ENCODE measurements around the gene PPP1R13B. TPM values are rescaled to one million over a fixed set of nuclear protein-coding genes. Genes with fewer than 3 reads are reported as not detected.
A peak's percentile ranks its signal among the peaks of the same experiment; 100 is the strongest.

The PPP1R13B gene
- total and polyA plus RNA-seq, 2 experiments from 2014 or later: 2.0 to 8.5 TPM

- peaks cover 40% of the 10 kb centered on the region for H3K79me2 ChIP-seq (replicated peaks; ENCODE audit: insufficient read depth)
Observed at GRCh38 chr14:103688906-103689902, 158.2 kb downstream of the PPP1R13B start.

More at GRCh38 chr14:103688906-103689902, 158.2 kb downstream of the PPP1R13B start:
- Mint-ChIP-seq H3K4me3 (no peak overlapping the region), H3K36me3 (ENCODE audit: low read depth) (peaks cover 48% of the 10 kb centered on the region), H3K27ac (peak overlapping the region; percentile 65; the same call in 1 of the 2 replicates), H3K4me1 (peaks cover 3% of the 10 kb centered on the region; the same call in 2 of the 3 replicates), H3K27me3 (ENCODE audit: insufficient read depth, low read depth, poor library complexity) (peaks cover 5% of the 10 kb centered on the region), H3K9me3 (no peaks in the 10 kb centered on the region)
- DNase-seq (ENCODE audit: low spot score) (no peak), ATAC-seq (no peak)
- Histone ChIP-seq H2AFZ (no peak overlapping the region), H3K4me3 (no peak overlapping the region), H3K4me2 (no peak overlapping the region), H3K36me3 (ENCODE audit: insufficient read depth) (peaks cover 28% of the 10 kb centered on the region), H3F3A (replicated peaks; ENCODE audit: low read depth) (peaks cover 7% of the 10 kb centered on the region; the same call in 1 of the 2 replicates), H3K4me1 (ENCODE audit: insufficient read depth) (no peaks in the 10 kb centered on the region), H3K27me3 (ENCODE audit: insufficient read depth) (no peaks in the 10 kb centered on the region), H3K27ac (ENCODE audit: low read depth) (no peak overlapping the region; the same call in 1 of the 2 replicates), H3K9me2 (ENCODE audit: insufficient read depth) (no peaks in the 10 kb centered on the region), H4K20me1 (replicated peaks; ENCODE audit: insufficient read depth) (peaks cover 16% of the 10 kb centered on the region)
- no peak for TF ChIP-seq POLR2AphosphoS5 (IDR thresholded peaks at IDR 0.05; ENCODE audit: low read depth)
- TF ChIP-seq, protein P1, sequence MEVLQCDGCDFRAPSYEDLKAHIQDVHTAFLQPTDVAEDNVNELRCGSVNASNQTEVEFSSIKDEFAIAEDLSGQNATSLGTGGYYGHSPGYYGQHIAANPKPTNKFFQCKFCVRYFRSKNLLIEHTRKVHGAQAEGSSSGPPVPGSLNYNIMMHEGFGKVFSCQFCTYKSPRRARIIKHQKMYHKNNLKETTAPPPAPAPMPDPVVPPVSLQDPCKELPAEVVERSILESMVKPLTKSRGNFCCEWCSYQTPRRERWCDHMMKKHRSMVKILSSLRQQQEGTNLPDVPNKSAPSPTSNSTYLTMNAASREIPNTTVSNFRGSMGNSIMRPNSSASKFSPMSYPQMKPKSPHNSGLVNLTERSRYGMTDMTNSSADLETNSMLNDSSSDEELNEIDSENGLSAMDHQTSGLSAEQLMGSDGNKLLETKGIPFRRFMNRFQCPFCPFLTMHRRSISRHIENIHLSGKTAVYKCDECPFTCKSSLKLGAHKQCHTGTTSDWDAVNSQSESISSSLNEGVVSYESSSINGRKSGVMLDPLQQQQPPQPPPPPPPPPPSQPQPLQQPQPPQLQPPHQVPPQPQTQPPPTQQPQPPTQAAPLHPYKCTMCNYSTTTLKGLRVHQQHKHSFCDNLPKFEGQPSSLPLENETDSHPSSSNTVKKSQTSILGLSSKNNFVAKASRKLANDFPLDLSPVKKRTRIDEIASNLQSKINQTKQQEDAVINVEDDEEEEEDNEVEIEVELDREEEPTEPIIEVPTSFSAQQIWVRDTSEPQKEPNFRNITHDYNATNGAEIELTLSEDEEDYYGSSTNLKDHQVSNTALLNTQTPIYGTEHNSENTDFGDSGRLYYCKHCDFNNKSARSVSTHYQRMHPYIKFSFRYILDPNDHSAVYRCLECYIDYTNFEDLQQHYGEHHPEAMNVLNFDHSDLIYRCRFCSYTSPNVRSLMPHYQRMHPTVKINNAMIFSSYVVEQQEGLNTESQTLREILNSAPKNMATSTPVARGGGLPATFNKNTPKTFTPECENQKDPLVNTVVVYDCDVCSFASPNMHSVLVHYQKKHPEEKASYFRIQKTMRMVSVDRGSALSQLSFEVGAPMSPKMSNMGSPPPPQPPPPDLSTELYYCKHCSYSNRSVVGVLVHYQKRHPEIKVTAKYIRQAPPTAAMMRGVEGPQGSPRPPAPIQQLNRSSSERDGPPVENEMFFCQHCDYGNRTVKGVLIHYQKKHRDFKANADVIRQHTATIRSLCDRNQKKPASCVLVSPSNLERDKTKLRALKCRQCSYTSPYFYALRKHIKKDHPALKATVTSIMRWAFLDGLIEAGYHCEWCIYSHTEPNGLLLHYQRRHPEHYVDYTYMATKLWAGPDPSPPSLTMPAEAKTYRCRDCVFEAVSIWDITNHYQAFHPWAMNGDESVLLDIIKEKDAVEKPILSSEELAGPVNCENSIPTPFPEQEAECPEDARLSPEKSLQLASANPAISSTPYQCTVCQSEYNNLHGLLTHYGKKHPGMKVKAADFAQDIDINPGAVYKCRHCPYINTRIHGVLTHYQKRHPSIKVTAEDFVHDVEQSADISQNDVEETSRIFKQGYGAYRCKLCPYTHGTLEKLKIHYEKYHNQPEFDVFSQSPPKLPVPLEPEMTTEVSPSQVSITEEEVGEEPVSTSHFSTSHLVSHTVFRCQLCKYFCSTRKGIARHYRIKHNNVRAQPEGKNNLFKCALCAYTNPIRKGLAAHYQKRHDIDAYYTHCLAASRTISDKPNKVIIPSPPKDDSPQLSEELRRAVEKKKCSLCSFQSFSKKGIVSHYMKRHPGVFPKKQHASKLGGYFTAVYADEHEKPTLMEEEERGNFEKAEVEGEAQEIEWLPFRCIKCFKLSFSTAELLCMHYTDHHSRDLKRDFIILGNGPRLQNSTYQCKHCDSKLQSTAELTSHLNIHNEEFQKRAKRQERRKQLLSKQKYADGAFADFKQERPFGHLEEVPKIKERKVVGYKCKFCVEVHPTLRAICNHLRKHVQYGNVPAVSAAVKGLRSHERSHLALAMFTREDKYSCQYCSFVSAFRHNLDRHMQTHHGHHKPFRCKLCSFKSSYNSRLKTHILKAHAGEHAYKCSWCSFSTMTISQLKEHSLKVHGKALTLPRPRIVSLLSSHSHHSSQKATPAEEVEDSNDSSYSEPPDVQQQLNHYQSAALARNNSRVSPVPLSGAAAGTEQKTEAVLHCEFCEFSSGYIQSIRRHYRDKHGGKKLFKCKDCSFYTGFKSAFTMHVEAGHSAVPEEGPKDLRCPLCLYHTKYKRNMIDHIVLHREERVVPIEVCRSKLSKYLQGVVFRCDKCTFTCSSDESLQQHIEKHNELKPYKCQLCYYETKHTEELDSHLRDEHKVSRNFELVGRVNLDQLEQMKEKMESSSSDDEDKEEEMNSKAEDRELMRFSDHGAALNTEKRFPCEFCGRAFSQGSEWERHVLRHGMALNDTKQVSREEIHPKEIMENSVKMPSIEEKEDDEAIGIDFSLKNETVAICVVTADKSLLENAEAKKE (CRISPR knock-in tag; IDR thresholded peaks at IDR 0.05): no peak
- TF ChIP-seq REST (IDR thresholded peaks at IDR 0.05; ENCODE audit: unreplicated experiment): no peak
- TF ChIP-seq, protein P2, sequence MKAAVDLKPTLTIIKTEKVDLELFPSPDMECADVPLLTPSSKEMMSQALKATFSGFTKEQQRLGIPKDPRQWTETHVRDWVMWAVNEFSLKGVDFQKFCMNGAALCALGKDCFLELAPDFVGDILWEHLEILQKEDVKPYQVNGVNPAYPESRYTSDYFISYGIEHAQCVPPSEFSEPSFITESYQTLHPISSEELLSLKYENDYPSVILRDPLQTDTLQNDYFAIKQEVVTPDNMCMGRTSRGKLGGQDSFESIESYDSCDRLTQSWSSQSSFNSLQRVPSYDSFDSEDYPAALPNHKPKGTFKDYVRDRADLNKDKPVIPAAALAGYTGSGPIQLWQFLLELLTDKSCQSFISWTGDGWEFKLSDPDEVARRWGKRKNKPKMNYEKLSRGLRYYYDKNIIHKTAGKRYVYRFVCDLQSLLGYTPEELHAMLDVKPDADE (IDR thresholded peaks at IDR 0.05): no peak
- TF ChIP-seq JUNB (IDR thresholded peaks at IDR 0.05; ENCODE audit: unreplicated experiment): no peak
- no peak for TF ChIP-seq EZH2 (IDR thresholded peaks at IDR 0.05; ENCODE audit: low read depth, unreplicated experiment)
- no peak for TF ChIP-seq CREB1 (CRISPR knock-in tag; IDR thresholded peaks at IDR 0.05; ENCODE audit: low read depth)
- TF ChIP-seq, protein P3, sequence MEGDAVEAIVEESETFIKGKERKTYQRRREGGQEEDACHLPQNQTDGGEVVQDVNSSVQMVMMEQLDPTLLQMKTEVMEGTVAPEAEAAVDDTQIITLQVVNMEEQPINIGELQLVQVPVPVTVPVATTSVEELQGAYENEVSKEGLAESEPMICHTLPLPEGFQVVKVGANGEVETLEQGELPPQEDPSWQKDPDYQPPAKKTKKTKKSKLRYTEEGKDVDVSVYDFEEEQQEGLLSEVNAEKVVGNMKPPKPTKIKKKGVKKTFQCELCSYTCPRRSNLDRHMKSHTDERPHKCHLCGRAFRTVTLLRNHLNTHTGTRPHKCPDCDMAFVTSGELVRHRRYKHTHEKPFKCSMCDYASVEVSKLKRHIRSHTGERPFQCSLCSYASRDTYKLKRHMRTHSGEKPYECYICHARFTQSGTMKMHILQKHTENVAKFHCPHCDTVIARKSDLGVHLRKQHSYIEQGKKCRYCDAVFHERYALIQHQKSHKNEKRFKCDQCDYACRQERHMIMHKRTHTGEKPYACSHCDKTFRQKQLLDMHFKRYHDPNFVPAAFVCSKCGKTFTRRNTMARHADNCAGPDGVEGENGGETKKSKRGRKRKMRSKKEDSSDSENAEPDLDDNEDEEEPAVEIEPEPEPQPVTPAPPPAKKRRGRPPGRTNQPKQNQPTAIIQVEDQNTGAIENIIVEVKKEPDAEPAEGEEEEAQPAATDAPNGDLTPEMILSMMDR (conservative IDR thresholded peaks at IDR 0.05; ENCODE audit: low read depth in 2 of 2): no peak
- no peak for TF ChIP-seq ZNF331 (CRISPR knock-in tag; IDR thresholded peaks at IDR 0.05; ENCODE audit: low read depth)

Data from GM23338 (cell line).